Measurements from ENCODE around the gene TTC21A.

DNA sequence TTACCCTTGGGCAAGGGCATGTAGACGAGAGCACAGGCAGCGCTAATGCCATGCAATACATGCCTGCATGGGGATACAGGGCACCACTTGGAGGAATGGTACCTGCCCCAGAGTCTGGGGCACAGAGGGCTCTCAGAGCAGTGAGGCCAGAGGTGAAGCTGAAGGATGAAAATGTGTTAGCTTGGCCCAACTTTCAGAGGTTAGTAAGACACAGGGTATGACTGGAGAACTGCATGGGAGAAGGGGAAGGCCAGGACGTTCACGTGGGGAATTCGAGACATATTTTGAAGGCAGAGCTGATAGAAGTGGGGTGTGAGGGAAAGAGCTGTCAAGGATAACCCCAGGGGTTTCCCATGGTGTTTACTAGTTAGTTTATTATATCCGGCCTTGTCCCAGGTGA, 26.3 kb downstream of the TTC21A start:
- no peak for TF ChIP-seq ARHGAP35 (CRISPR knock-in tag; IDR thresholded peaks at IDR 0.05; ENCODE audit: borderline replicate concordance)
- TF ChIP-seq REST (IDR thresholded peaks at IDR 0.05; ENCODE audit: borderline replicate concordance in 1 of 2, low read depth in 1 of 2, low read length in 2 of 2): no peak
- TF ChIP-seq TCF12 (IDR thresholded peaks at IDR 0.05): no peak
- TF ChIP-seq TCF12 (CRISPR knock-in tag; IDR thresholded peaks at IDR 0.05): no peak
- TF ChIP-seq ZKSCAN1 (IDR thresholded peaks at IDR 0.05; ENCODE audit: low read length): no peak
- no peak for TF ChIP-seq POLR2AphosphoS5 (IDR thresholded peaks at IDR 0.05; ENCODE audit: low read depth, low read length)
- TF ChIP-seq CHD2 (IDR thresholded peaks at IDR 0.05; ENCODE audit: low read depth, low read length): no peak
- no peak for TF ChIP-seq TP53 (CRISPR knock-in tag; conservative IDR thresholded peaks at IDR 0.05)
- TF ChIP-seq, protein P1, sequence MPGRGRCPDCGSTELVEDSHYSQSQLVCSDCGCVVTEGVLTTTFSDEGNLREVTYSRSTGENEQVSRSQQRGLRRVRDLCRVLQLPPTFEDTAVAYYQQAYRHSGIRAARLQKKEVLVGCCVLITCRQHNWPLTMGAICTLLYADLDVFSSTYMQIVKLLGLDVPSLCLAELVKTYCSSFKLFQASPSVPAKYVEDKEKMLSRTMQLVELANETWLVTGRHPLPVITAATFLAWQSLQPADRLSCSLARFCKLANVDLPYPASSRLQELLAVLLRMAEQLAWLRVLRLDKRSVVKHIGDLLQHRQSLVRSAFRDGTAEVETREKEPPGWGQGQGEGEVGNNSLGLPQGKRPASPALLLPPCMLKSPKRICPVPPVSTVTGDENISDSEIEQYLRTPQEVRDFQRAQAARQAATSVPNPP (CRISPR knock-in tag; IDR thresholded peaks at IDR 0.05): no peak
- no peak for TF ChIP-seq HMG20A (CRISPR knock-in tag; IDR thresholded peaks at IDR 0.05; ENCODE audit: borderline replicate concordance)
- no peak for TF ChIP-seq ZNF550 (CRISPR knock-in tag; IDR thresholded peaks at IDR 0.05; ENCODE audit: borderline replicate concordance)
- TF ChIP-seq, protein P2, sequence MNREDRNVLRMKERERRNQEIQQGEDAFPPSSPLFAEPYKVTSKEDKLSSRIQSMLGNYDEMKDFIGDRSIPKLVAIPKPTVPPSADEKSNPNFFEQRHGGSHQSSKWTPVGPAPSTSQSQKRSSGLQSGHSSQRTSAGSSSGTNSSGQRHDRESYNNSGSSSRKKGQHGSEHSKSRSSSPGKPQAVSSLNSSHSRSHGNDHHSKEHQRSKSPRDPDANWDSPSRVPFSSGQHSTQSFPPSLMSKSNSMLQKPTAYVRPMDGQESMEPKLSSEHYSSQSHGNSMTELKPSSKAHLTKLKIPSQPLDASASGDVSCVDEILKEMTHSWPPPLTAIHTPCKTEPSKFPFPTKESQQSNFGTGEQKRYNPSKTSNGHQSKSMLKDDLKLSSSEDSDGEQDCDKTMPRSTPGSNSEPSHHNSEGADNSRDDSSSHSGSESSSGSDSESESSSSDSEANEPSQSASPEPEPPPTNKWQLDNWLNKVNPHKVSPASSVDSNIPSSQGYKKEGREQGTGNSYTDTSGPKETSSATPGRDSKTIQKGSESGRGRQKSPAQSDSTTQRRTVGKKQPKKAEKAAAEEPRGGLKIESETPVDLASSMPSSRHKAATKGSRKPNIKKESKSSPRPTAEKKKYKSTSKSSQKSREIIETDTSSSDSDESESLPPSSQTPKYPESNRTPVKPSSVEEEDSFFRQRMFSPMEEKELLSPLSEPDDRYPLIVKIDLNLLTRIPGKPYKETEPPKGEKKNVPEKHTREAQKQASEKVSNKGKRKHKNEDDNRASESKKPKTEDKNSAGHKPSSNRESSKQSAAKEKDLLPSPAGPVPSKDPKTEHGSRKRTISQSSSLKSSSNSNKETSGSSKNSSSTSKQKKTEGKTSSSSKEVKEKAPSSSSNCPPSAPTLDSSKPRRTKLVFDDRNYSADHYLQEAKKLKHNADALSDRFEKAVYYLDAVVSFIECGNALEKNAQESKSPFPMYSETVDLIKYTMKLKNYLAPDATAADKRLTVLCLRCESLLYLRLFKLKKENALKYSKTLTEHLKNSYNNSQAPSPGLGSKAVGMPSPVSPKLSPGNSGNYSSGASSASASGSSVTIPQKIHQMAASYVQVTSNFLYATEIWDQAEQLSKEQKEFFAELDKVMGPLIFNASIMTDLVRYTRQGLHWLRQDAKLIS (CRISPR knock-in tag; IDR thresholded peaks at IDR 0.05): no peak
- TF ChIP-seq, protein P3, sequence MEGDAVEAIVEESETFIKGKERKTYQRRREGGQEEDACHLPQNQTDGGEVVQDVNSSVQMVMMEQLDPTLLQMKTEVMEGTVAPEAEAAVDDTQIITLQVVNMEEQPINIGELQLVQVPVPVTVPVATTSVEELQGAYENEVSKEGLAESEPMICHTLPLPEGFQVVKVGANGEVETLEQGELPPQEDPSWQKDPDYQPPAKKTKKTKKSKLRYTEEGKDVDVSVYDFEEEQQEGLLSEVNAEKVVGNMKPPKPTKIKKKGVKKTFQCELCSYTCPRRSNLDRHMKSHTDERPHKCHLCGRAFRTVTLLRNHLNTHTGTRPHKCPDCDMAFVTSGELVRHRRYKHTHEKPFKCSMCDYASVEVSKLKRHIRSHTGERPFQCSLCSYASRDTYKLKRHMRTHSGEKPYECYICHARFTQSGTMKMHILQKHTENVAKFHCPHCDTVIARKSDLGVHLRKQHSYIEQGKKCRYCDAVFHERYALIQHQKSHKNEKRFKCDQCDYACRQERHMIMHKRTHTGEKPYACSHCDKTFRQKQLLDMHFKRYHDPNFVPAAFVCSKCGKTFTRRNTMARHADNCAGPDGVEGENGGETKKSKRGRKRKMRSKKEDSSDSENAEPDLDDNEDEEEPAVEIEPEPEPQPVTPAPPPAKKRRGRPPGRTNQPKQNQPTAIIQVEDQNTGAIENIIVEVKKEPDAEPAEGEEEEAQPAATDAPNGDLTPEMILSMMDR (CRISPR knock-in tag; IDR thresholded peaks at IDR 0.05): no peak
- no peak for TF ChIP-seq HDAC1 (CRISPR knock-in tag; IDR thresholded peaks at IDR 0.05)
- TF ChIP-seq NFIC (IDR thresholded peaks at IDR 0.05; ENCODE audit: low read length): no peak

All from HepG2 (cell line).